ENCODE data around the gene PERM1.

The PERM1 gene

DNA sequence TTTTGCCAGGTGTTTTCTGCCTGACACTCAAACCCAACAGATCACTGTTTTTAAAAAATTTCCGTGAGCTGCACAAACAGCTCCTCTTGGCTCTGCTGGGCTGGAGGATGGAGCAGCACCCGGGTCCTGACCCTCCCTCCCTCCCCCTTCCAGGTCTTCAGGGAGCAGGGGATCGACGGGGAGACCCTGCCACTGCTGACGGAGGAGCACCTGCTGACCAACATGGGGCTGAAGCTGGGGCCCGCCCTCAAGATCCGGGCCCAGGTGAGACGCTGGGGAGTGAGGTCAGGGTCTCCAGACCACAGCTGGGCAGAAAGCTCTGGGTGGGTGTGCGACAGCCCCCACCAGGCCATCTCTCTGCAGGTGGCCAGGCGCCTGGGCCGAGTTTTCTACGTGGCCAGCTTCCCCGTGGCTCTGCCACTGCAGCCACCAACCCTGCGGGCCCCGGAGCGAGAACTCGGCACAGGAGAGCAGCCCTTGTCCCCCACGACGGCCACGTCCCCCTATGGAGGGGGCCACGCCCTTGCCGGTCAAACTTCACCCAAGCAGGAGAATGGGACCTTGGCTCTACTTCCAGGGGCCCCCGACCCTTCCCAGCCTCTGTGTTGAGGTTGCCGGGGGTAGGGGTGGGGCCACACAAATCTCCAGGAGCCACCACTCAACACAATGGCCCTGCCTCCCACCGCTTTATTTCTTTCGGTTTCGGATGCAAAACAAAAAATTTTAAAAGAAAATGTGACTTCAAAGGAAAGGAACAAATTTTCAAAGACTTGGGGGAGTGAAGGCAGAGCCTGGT, 38.1 kb downstream of the PERM1 start:
- DNase-seq = no peak

DNA sequence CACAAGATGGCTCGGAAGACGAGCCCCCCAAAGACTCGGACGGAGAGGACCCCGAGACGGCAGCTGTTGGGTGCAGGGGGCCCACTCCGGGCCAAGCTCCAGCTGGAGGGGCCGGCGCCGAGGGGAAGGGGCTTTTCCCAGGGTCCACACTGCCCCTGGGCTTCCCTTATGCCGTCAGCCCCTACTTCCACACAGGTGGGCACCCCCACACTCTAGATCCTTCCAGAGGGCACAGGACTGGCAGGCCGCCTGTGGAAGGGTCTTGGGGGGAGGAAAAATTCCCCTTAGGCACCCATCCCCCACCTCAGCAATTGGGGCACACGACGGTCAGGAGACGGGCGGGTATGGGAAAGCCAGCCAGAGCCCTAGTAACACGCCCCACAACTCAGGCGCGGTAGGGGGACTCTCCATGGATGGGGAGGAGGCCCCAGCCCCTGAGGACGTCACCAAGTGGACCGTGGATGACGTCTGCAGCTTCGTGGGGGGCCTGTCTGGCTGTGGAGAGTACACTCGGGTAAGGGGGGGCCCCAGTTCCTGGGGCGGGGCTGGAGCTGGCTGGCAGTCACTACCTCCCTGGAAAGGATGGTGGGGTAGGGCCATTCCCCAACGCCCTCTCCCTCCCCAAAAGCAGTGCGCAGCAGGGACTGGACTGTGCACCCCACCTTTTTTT, 38.9 kb downstream of the PERM1 start:
- DNase-seq = no peak

GRCh38 chr1:942411-942821, 39.5 kb downstream of the PERM1 start:
- DNase-seq = no peak

DNA sequence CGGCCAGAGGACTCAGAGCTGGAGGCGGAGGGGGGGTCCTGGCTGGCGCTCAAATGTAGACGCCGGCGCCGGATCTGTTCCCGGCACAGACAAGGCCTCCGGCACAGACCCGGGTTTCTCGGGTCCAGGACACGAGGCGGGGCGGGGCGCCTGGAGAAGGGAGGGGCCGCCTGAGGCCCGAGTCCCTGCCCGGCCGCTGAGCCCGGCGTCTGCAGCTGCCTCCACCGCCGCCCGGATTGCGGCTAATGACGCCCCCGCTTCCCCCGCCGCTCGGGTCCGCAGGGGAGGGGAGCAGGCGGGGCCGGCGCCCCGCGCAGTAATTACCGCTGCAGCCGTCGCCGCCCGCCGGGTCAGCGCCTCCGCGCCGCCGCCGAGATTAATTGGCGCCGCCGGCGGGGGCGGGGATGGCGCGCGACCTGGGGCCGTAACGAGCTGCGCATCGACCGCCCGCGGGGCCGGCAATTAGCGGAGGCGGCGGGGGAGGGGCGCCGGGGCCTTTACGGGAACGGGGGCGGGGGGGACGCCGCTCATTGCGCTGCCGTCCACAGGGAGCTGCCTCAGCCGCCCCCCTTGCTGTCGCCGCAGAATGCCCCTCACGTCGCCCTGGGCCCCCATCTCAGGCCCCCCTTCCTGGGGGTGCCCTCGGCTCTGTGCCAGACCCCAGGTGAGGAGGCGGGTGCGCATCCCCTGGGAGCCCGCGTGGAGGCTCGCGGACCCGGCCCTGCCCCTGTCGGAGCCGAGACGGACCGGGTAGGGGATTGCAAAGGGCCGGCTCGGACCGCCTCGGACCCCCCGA, 40.1 kb downstream of the PERM1 start:
- no peak for DNase-seq

DNA sequence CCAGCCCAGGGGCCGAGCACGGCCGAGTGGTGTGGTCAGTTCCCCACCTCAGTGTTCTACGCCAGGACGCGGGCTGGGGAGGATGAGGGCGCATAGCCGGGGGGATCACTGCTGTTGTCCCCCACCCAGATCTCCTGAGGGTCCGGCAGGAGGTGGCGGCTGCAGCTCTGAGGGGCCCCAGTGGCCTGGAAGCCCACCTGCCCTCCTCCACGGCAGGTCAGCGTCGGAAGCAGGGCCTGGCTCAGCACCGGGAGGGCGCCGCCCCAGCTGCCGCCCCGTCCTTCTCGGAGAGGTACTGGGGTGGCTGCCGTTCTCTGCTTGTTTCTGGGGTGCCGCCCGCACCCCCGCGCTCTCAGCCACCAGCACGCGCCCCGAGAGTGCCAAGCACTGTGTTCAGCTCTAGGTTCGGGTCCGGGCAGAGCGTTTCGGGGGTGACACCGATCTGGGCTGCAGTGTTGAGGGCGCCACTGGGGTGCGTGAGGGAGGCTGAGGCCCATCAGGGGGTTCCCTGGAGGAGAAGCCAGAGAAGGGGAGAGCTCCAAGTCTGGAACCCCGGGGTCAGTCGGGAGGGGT, 40.8 kb downstream of the PERM1 start:
- DNase-seq = no peak

GRCh38 chr1:940107-941014, 41.5 kb downstream of the PERM1 start:
- no peak for DNase-seq

- no peak for DNase-seq
Measured at GRCh38 chr1:939511-940106, 42.3 kb downstream of the PERM1 start.

GRCh38 chr1:938711-939489, 43.0 kb downstream of the PERM1 start:
- DNase-seq = no peak

GRCh38 chr1:938088-938683, 43.7 kb downstream of the PERM1 start:
- DNase-seq = no peak

- DNase-seq = no peak
Measured at GRCh38 chr1:937521-937920, 44.4 kb downstream of the PERM1 start.

- no peak for DNase-seq
Measured at GRCh38 chr1:936348-937264, 45.3 kb downstream of the PERM1 start.

DNA sequence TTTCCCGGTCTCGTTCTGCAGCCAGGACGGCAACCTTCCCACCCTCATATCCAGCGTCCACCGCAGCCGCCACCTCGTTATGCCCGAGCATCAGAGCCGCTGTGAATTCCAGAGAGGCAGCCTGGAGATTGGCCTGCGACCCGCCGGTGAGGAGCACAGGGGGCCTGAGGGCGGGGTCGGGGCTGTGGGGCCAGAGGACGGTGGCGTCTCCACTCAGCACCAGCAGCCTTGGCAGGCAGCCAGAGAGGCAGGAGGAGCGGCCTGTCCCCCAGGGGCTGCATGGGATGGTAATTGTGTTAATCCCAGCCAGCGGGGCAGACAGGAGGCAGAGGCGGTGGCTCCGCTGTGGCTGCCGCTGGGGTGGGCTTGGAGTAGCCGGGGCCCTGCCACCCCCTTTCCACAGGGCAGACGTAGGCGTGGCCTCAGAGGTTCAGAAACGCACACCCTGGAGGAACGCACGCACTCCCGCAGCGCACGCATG, 46.1 kb downstream of the PERM1 start:
- no peak for DNase-seq

DNA sequence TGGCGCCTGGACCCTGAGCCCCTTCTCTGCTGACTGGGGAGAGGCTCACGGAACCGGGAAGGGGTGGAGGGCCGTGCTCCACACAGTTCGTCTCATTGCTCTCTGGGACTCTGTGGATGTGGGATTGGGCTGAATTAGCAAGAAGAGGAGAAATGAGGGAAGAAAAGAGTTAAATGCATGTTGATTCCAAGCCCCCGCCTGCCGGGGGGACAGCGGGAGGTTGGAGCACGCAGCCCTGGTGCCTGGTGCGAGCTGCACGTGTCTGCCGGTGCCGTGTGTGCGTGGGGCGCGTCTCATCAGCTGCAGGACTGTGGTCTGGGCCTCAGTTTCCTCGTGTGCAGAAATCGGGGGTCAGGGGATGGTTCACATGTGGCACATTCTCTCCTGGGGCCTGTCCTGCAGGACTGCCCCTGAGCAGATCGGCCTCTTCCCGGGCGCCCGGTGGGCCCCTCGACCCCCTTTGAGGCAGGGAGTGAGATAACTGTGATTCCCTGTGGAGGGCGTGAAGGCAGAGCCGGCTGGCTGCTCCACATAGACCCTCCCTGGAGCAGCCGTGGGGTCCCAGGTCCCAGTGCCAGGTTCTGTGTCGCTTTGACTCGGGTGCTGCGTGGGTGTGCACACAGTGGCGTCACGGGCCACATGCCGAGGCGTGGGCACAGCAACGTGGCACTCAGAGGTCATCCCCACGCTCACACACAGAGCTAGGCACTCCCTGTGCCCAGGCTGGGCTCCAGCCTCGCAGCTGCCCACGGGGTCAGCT, 46.7 kb downstream of the PERM1 start:
- DNase-seq = no peak

- DNase-seq = no peak
Measured at GRCh38 chr1:933603-933940, 48.3 kb downstream of the PERM1 start.

DNA sequence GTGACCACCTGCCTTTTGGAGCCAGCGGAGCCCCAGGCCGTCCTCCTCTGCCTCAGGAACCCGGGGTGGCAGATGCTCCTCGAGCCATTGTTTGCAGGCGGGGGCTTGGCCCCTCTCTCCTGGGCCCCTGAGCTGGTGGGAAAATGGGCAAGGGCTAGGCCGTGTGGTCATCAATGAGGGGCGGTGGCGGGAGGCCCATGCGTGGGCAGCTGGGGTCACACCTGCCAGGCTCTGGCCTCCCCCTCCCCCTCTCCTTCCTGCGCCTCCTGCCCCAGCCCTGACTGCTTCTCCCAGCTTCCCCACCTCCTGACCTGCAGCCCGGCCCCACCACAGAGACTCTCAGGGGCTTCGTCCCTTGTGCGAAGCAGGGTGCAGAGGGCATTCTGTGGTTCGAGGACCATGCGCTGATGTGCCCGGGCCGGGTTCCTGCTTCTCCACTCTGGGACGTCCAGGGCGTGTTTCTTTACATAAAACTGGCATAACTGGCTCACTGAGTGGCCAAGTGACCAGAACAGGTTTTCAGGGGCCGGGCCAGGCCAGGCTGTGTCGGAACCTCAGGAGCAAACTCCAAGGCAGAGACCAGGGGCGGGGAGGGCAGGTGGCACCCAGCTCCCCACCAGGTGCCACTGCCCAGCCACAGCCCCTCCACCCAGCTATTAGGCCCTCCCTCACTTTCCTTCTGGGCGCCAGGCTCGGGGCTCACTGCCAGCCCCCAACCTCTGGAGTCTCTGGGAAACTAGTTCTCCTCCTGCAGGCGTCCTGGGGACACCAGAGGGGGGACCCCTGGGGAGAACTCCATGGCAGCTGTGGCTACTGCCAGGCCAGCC, 48.9 kb downstream of the PERM1 start:
- no peak for DNase-seq

GRCh38 chr1:932173-932510, 49.8 kb downstream of the PERM1 start:
- no peak for DNase-seq

GRCh38 chr1:931380-932172, 50.3 kb downstream of the PERM1 start:
- DNase-seq = no peak

Measured in MV-4-11 (cell line).